K562 (cell line): ENCODE measurements around the gene EFCAB10. TPM values are rescaled to one million over a fixed set of nuclear protein-coding genes. Genes with fewer than 3 reads are reported as not detected.

ENCODE experiments used
- ATAC-seq: fragments of 200-7000 bp; cut with Tn5 transposase; 3 replicates; pipeline ENCODE4 v1.9.1; 2020; ENCODE audit warnings: moderate library complexity
- BruUV-seq: library from RNA; stranded (reverse); fragments of 400-500 nt; replicated peaks from 2 replicates; lab custom pipeline; 2021; lab: Mats Ljungman, UMichigan
- CTCF ChIA-PET: fragments of 300-600 bp; formaldehyde crosslinking; extraction: SDS; loops from one replicate; lab custom pipeline; 2021; ENCODE audit warnings: low intra/inter-chr PET ratio; lab: Yijun Ruan, JAX
- POLR2A ChIA-PET: fragments of 300-600, 350-650 bp; sonication (Branson Sonifier 250); formaldehyde crosslinking; extraction: SDS; loops from one replicate; lab custom pipeline; 2021; ENCODE audit warnings: antibody characterized with exemption, inconsistent platforms; lab: Yijun Ruan, JAX
- DNase-seq, 4 experiments: peaks; one replicate each; pipeline versions ENCODE4 v3.0.0 to v3.0.0-alpha.2; 2011 to 2018; ENCODE audit warnings: low spot score in 3 of 4, mixed read lengths in 3 of 4; ENCODE audit errors: extremely low read depth in 1 of 4
- FAIRE-seq: peaks from 2 replicates; lab custom pipeline; 2011; peaks lifted over from hg19 to GRCh38; lab: Jason Lieb, UNC
- H2AFZ ChIP-seq: 2 replicates; pipeline ENCODE4 v1.6.0; 2011; ENCODE audit warnings: low read depth, low read length, control low read depth, inconsistent platforms
- H3K27ac ChIP-seq: fragments of 200-600 bp; 3 replicates; pipeline ENCODE4 v1.8.0; 2011; ENCODE audit warnings: low read depth, mild to moderate bottlenecking, control low read depth, inconsistent platforms, low read length, moderate library complexity, mixed read lengths; ENCODE audit errors: extremely low read depth
- H3K27me3 ChIP-seq, 2 experiments: fragments of 300-600 bp in 1 of 2; 2 replicates in 1 of 2; 3 replicates in 1 of 2; pipeline versions ENCODE4 v1.6.0 to v1.8.0; 2011; ENCODE audit warnings: inconsistent platforms in 2 of 2, low read length in 2 of 2, mild to moderate bottlenecking in 1 of 2, mixed read lengths in 1 of 2, moderate library complexity in 1 of 2; ENCODE audit not compliant: control insufficient read depth in 2 of 2, insufficient read depth in 2 of 2
- H3K36me3 ChIP-seq: fragments of 300-600 bp; 3 replicates; pipeline ENCODE4 v1.8.0; 2011; ENCODE audit warnings: mild to moderate bottlenecking, low read length, inconsistent platforms; ENCODE audit not compliant: control insufficient read depth, insufficient read depth
- H3K4me1 ChIP-seq, 2 experiments: fragments of 200-600 bp in 1 of 2; replicated peaks in 1 of 2; 2 replicates in 1 of 2; 3 replicates in 1 of 2; pipeline versions ENCODE4 v1.5.1 to v1.8.0; 2011; ENCODE audit warnings: inconsistent platforms in 2 of 2, low read length in 2 of 2, mild to moderate bottlenecking in 1 of 2, mixed read lengths in 1 of 2, moderate library complexity in 1 of 2; ENCODE audit not compliant: control insufficient read depth in 2 of 2, insufficient read depth in 2 of 2
- H3K4me2 ChIP-seq: 2 replicates; pipeline ENCODE4 v1.6.1; 2011; ENCODE audit warnings: low read length, control low read depth, inconsistent platforms, mixed read lengths; ENCODE audit not compliant: insufficient read depth
- H3K4me3 ChIP-seq: fragments of 200-600 bp; sonication (generic), shearing (Covaris generic); 2 replicates; pipeline ENCODE4 v1.5.1; 2016; ENCODE audit warnings: control low read depth, inconsistent platforms
- H3K79me2 ChIP-seq: fragments of 200-600 bp; 3 replicates; pipeline ENCODE4 v1.8.0; 2011; ENCODE audit warnings: low read length, inconsistent platforms; ENCODE audit not compliant: control insufficient read depth, insufficient read depth
- H3K9ac ChIP-seq, 2 experiments: 2 replicates each; pipeline versions ENCODE4 v1.6.0 to v1.6.1; 2011; ENCODE audit warnings: low read depth in 2 of 2, low read length in 2 of 2, control low read depth in 1 of 2, inconsistent platforms in 1 of 2, mild to moderate bottlenecking in 1 of 2, mixed read lengths in 1 of 2; ENCODE audit not compliant: insufficient read depth in 1 of 2
- H3K9me1 ChIP-seq: one replicate; pipeline ENCODE4 v1.6.0; 2011; ENCODE audit warnings: inconsistent platforms, mild to moderate bottlenecking, low read length, moderate library complexity; ENCODE audit not compliant: control insufficient read depth, insufficient read depth
- H3K9me3 ChIP-seq: replicated peaks from 2 replicates; pipeline ENCODE4 v1.5.1; 2011; ENCODE audit warnings: low read depth, low read length, inconsistent platforms; ENCODE audit not compliant: control insufficient read depth, insufficient read depth
- H4K20me1 ChIP-seq: replicated peaks from 2 replicates; pipeline ENCODE4 v1.6.1; 2011; ENCODE audit warnings: low read length, inconsistent platforms, mixed read lengths; ENCODE audit not compliant: control insufficient read depth, insufficient read depth
- BRD9 ChIP-seq: fragments of 450-650 bp; IDR thresholded peaks from 2 replicates; pipeline ENCODE4 v1.6.1; 2018; ENCODE audit warnings: low read depth; ENCODE audit not compliant: partially characterized antibody
- CBX8 ChIP-seq: fragments of 200-600 bp; sonication (generic); IDR thresholded peaks from 2 replicates; pipeline ENCODE4 v1.6.1; 2012; ENCODE audit warnings: borderline replicate concordance, mixed run types, low read depth, mild to moderate bottlenecking, moderate library complexity, mixed read lengths, low read length, control low read depth, inconsistent platforms; ENCODE audit not compliant: poor library complexity, severe bottlenecking; ENCODE audit errors: extremely low read depth
- FOSL1 ChIP-seq: fragments of 200-800 bp; sonication (Bioruptor generic); conservative IDR thresholded peaks from 2 replicates; pipeline ENCODE4 v1.6.1; 2016; ENCODE audit warnings: missing genetic modification characterization, missing compliant biosample characterization
- HEY1 ChIP-seq: fragments of 250-450 bp; sonication (Bioruptor Pico); IDR thresholded peaks from 2 replicates; pipeline ENCODE4 v1.5.0; 2020; ENCODE audit warnings: mild to moderate bottlenecking, moderate library complexity, borderline replicate concordance
- HMGN3 ChIP-seq: IDR thresholded peaks from 2 replicates; pipeline ENCODE4 v1.6.1; 2011; ENCODE audit warnings: borderline replicate concordance, low read depth, mild to moderate bottlenecking, mixed read lengths, low read length; ENCODE audit not compliant: insufficient read length; ENCODE audit errors: extremely low read depth
- LEF1 ChIP-seq: fragments of 450-650 bp; IDR thresholded peaks from 2 replicates; pipeline ENCODE4 v1.6.1; 2016; ENCODE audit warnings: mild to moderate bottlenecking
- MAFF ChIP-seq: IDR thresholded peaks from 2 replicates; pipeline ENCODE4 v1.6.1; 2012; ENCODE audit warnings: low read length, improper control_type of control experiment
- MBD2 ChIP-seq: sonication (generic); IDR thresholded peaks from 2 replicates; pipeline ENCODE4 v1.6.1; 2016; ENCODE audit warnings: low read depth, borderline replicate concordance
- MCM7 ChIP-seq, 2 experiments: fragments of 450-650 bp; IDR thresholded peaks; 2 replicates each; pipeline ENCODE4 v1.6.1; 2016 to 2018
- MXI1 ChIP-seq: IDR thresholded peaks from 2 replicates; pipeline ENCODE4 v1.6.1; 2011; ENCODE audit warnings: low read depth, mild to moderate bottlenecking, improper control_type of control experiment, low read length
- NONO ChIP-seq, 2 experiments: fragments of 200-400 bp in 1 of 2; fragments of 450-650 bp in 1 of 2; formaldehyde crosslinking in 1 of 2; IDR thresholded peaks; 2 replicates each; pipeline ENCODE4 v1.6.1; 2017; ENCODE audit warnings: low read depth in 2 of 2, mild to moderate bottlenecking in 2 of 2, moderate library complexity in 2 of 2, low read length in 1 of 2
- RB1 ChIP-seq: fragments of 450-650 bp; IDR thresholded peaks from 2 replicates; pipeline ENCODE4 v1.6.1; 2017; ENCODE audit warnings: low read depth, mild to moderate bottlenecking
- SLC30A9 ChIP-seq: fragments of 250-450 bp; sonication (Bioruptor Pico); IDR thresholded peaks from 2 replicates; pipeline ENCODE4 v1.8.0; 2022; ENCODE audit warnings: mild to moderate bottlenecking, moderate library complexity
- SMARCB1 ChIP-seq: IDR thresholded peaks from 2 replicates; pipeline ENCODE4 v1.6.1; 2011; ENCODE audit warnings: improper control_type of control experiment, low read depth; ENCODE audit not compliant: insufficient read length
- SP2 ChIP-seq: IDR thresholded peaks from 2 replicates; pipeline ENCODE4 v1.6.1; 2011; ENCODE audit warnings: mild to moderate bottlenecking, low read depth, low read length, moderate library complexity; ENCODE audit not compliant: poor library complexity, severe bottlenecking; ENCODE audit errors: extremely low read depth
- TAF7 ChIP-seq: fragments of 450-650 bp; IDR thresholded peaks from 2 replicates; pipeline ENCODE4 v1.6.1; 2016; ENCODE audit warnings: missing genetic modification characterization, missing compliant biosample characterization
- TBL1XR1 ChIP-seq, 2 experiments: IDR thresholded peaks; 2 replicates each; pipeline ENCODE4 v1.6.1; 2012; ENCODE audit warnings: improper control_type of control experiment in 2 of 2, low read length in 2 of 2, mild to moderate bottlenecking in 1 of 2
- TFAM ChIP-seq: fragments of 250-450 bp; sonication (Bioruptor Pico); conservative IDR thresholded peaks from 2 replicates; pipeline ENCODE4 v1.5.0; 2021; ENCODE audit warnings: mild to moderate bottlenecking, moderate library complexity
- TSC22D4 ChIP-seq: fragments of 450-650 bp; IDR thresholded peaks from 2 replicates; pipeline ENCODE4 v1.6.1; 2016; ENCODE audit warnings: missing genetic modification characterization, missing biosample characterization, control low read depth
- ZKSCAN8 ChIP-seq: fragments of 200-800 bp; sonication (Bioruptor generic); IDR thresholded peaks from 2 replicates; pipeline ENCODE4 v1.6.1; 2016; ENCODE audit warnings: missing genetic modification characterization, missing compliant biosample characterization
- ZNF316 ChIP-seq: fragments of 450-650 bp; IDR thresholded peaks from 2 replicates; pipeline ENCODE4 v1.6.1; 2016
- ZNF551 ChIP-seq: fragments of 250-450 bp; sonication (Bioruptor Pico); IDR thresholded peaks from 2 replicates; pipeline ENCODE4 v1.5.0; 2021; ENCODE audit warnings: mild to moderate bottlenecking, moderate library complexity
- WGBS: fragments of 100-300 bp; shearing (Covaris generic); methylation state at CpG from one replicate; pipeline ENCODE4 v1.1.6; 2016; ENCODE audit warnings: low coverage, mixed read lengths; ENCODE audit not compliant: insufficient coverage; ENCODE audit errors: missing lambda C conversion rate; 5-methylcytosine and 5-hydroxymethylcytosine counted together
- in situ Hi-C: fragments of 300-500 bp; cut with MboI; formaldehyde crosslinking; loops from 4 replicates; pipeline ENCODE4 v1.15.0; 2018; ENCODE audit warnings: inconsistent platforms, mixed read lengths
- intact Hi-C: fragments of 100-400 bp; cut with micrococcal nuclease; formaldehyde crosslinking; loops from 2 replicates; pipeline ENCODE4 v1.14.2; 2022
- polyA plus RNA-seq, 8 experiments: library from polyadenylated mRNA; depleted of rRNA in 4 of 8; stranded (reverse) in 5 of 8; unstranded in 3 of 8; fragments of >200 nt; fragmentation: Nextera tagmentation in 2 of 8; fragmentation: Illumina TruSeq in 1 of 8; extraction: Ambion mirVana in 2 of 8; extraction: Trizol in 1 of 8; gene quantifications; 2 replicates each; pipeline versions ENCODE4 v1.2.1 to v1.2.3, GENCODE V29; 2011 to 2014; ENCODE audit warnings: inconsistent platforms in 1 of 8, missing spikeins in 1 of 8
- total RNA-seq, 7 experiments: library from RNA; depleted of rRNA in 6 of 7; stranded (reverse); fragments of >200 nt in 6 of 7; fragmentation: Illumina TruSeq in 2 of 7; extraction: Trizol in 2 of 7; gene quantifications; 2 replicates each; pipeline versions ENCODE4 v1.2.1 to v1.2.3, GENCODE V29; 2011 to 2021; ENCODE audit warnings: low replicate concordance in 1 of 7
- TF ChIP-seq, protein P1 (sequence below): fragments of 450-650 bp; IDR thresholded peaks from 2 replicates; pipeline ENCODE4 v1.6.1; 2016

Gene EFCAB10
- total and polyA plus RNA-seq, 9 of the 15 experiments (the other 6 are each of a cell fraction or from before 2014, with no cell fraction given) = 5.0 to 21.4 (median 16.8) TPM

DNA sequence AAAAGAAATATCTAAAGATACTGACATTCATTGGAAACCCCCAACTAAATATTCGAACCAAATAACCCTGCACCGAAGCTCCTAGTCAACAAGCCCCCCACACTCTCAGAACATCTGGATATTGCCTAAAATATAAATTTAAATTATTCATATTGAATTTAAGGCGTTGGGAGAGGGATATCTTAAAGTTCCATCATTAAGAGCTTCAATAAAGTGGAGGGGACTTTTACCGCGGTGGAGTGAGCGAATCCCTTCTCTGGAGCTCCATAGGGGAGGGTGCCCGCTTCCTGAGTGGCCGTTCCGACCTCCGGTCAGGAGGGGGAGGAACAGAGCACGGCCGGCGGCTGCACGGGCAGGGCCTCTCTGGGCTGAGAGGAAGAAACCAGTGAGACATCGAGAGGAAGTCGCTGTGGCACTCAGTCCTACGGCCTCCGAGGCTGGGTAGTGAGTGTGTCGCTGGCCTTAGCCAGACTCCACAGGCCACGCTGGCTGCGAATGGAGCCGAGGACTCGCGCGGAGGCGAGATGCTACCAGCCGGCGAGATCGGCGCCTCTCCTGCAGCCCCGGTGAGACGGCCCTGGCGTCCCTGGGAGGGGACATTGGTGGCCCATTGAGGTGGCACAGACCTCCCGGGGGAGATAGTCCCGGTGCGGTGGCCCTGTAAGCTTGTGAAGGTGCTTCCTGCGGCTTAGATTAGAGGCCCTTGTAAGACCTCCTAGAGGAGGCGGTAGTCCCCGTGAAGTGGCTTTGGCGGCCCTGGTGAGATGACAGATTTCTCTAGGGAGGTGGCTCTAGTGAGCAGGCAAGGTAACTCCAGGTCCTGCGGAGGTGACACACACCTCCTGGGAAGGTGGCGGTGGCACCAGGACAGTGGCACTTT, 49.3 kb downstream of the EFCAB10 start, which contains the start of gene RINT1:
TSS of gene RINT1 (plus strand) at position 410 of the 880 bp plus-strand sequence. CDS start at position 525, 115 bp downstream.
- Histone ChIP-seq H3K9me1 (no peaks in the 10 kb centered on the region), H3K4me2 (peak within 1 kb of the TSS; percentile 96), H2AFZ (peak within 1 kb of the TSS; percentile 92), H3K9ac (peak within 1 kb of the TSS; percentile 95 to 98), H3K4me1 (peaks cover 10 to 12% of the 10 kb centered on the region in 2 experiments), H3K36me3 (peaks cover 40% of the 10 kb centered on the region; the same call in 2 of the 3 replicates), H3K79me2 (peaks cover 36% of the 10 kb centered on the region), H4K20me1 (no peaks in the 10 kb centered on the region), H3K27ac (peak within 1 kb of the TSS; percentile 86), H3K27me3 (no peaks in the 10 kb centered on the region), H3K4me3 (peak within 1 kb of the TSS; percentile 78), H3K9me3 (no peaks in the 10 kb centered on the region)
- ChIA-PET POLR2A (interaction anchor here (0.6 to 2.1 kb wide), 27 partner anchors 8 to 603 kb away, joined by 3 to 16 read pairs (median 3); partner anchors contain the start of gene PUS7), CTCF (interaction anchor here (0.6 kb wide), 1 partner anchor 521 kb away, joined by 3 read pairs; no protein-coding TSS in a partner anchor)
- TSS peak; percentile 71 for BruUV-seq
- in situ Hi-C loops = no loop called here
- ATAC-seq = peak; percentile 95
- peak; percentile 86 for FAIRE-seq
- peak; percentile 93 to 98 (median 94) for DNase-seq
- 1% methylated on average over 42 of the region's 42 CpGs for WGBS
- intact Hi-C loops = no loop called here
- TF ChIP-seq FOSL1 = peak; percentile 43
- TF ChIP-seq SLC30A9 (CRISPR knock-in tag) = no peak
- TF ChIP-seq MBD2 = peak; percentile 92
- TF ChIP-seq NONO (IDR thresholded peaks at IDR 0.05; ENCODE audit: low read depth in 2 of 2, low read length in 1 of 2) = no peak; a peak in 3 of 4 replicates
- TF ChIP-seq SMARCB1 = no peak
- no peak for TF ChIP-seq TSC22D4 (tag)
- TF ChIP-seq ZKSCAN8 (CRISPR knock-in tag) = no peak; the same call in 1 of the 2 replicates
- no peak for TF ChIP-seq ZNF551 (CRISPR knock-in tag)
- TF ChIP-seq MCM7 (IDR thresholded peaks at IDR 0.05) = no peak
- TF ChIP-seq HEY1 (CRISPR knock-in tag) = no peak
- TF ChIP-seq RB1 = peak; percentile 84
- no peak for TF ChIP-seq CBX8
- peak; percentile 19 for TF ChIP-seq BRD9
- TF ChIP-seq SP2 = peak; percentile 98
- TF ChIP-seq TBL1XR1 (IDR thresholded peaks at IDR 0.05; ENCODE audit: low read length in 2 of 2) = no peak; a peak in 1 of 4 replicates
- peak; percentile 88 for TF ChIP-seq HMGN3
- TF ChIP-seq ZNF316 = peak; percentile 31
- TF ChIP-seq LEF1 = peak; percentile 41; the same call in 1 of the 2 replicates
- TF ChIP-seq, protein P1, sequence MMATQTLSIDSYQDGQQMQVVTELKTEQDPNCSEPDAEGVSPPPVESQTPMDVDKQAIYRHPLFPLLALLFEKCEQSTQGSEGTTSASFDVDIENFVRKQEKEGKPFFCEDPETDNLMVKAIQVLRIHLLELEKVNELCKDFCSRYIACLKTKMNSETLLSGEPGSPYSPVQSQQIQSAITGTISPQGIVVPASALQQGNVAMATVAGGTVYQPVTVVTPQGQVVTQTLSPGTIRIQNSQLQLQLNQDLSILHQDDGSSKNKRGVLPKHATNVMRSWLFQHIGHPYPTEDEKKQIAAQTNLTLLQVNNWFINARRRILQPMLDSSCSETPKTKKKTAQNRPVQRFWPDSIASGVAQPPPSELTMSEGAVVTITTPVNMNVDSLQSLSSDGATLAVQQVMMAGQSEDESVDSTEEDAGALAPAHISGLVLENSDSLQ = no peak; the same call in 1 of the 2 replicates
- TF ChIP-seq TFAM (CRISPR knock-in tag) = no peak
- TF ChIP-seq MAFF = no peak
- TF ChIP-seq MXI1 = no peak
- peak; percentile 92 for TF ChIP-seq TAF7
